NCI-H446 (cell line): ENCODE data around the gene DEK.
"Not testable (repeated sequence)": the region's sequence is repeated elsewhere in the genome, so short reads cannot be mapped to it uniquely, and the experiment has no call there.

ENCODE experiments used
- DNase-seq, 2 experiments: peaks; one replicate each; lab custom pipeline; 2025; lab: John Stamatoyannopoulos, UW

DEK gene

GRCh38 chr6:18203786-18204185 lies 60.5 kb downstream of the DEK start:
- DNase-seq = no peak

- DNase-seq = no peak
These were observed 72.3 kb downstream of the DEK start for GRCh38 chr6:18192026-18192425.

DNA sequence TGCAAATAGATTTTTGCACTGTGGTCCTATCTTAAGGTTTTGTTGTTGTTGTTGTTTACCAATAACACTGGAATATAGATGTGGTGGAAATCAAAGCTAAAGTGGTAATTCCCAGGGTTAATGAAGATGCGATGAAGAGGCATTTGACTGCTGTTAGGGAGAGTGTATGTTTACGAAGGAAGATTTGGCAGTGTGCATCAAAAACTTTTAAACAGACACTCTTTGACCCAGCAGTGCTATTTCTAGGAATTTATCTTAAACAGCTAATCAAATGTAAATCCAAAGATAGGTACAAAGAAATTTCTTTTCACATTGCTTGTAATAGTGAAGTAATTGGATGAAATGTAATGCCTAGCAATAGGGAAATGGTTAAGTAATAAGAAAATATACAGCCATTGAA lies 75.1 kb downstream of the DEK start:
- no peak for DNase-seq

- no peak for DNase-seq
These were observed 76.6 kb downstream of the DEK start for GRCh38 chr6:18187701-18188100.

DNA sequence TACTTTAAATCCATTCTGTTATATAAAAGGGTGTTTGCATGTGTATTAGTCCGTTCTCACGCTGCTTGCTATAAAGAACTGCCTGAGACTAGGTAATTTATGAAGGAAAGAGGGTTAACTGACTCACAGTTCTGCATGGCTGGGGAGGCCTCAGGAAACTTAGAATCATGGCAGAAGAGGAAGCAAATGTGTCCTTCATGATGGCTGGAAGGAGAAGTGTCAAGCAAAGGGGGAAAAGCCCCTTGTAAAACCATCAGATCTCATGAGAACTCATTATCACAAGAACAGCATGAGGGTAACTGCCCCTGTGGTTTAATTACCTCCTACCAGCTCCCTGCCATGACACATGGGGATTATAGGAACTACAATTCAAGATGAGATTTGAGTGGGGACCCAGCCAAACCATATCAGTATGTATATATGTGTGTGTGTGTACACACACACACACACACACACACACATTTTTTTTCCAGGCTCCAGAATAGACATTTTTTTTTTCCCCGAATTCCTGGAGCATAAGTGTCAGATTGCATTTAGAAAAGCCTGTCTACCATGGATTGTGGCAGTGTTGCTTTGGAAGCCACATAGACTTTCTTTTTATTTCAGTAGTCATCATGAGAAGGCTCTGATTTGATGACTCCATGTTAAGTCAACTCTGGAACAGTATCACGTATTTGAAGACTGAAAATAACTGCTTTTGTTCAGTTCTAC lies 77.6 kb downstream of the DEK start:
- no peak for DNase-seq

- DNase-seq = no peak
These were observed 78.3 kb downstream of the DEK start for GRCh38 chr6:18186033-18186432.

DNA sequence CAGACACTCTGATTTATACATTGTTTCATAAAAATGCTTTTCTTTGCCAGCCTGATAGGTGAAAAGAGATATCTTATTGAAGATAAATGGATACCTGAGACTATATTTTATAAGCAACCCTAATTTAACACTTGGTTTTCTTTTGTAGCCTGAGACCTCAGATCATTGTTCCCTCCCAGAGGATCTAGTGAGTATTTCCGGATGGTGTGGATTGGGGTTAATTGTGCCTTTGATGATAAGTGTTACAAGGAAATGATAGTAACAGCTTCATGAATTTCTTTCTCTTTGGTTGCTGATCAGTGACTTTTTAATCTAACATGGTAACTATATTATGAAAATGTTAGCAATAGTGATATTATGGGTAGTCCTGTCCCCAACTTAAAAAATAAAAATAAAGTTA lies 78.7 kb downstream of the DEK start:
- DNase-seq = no peak

DNA sequence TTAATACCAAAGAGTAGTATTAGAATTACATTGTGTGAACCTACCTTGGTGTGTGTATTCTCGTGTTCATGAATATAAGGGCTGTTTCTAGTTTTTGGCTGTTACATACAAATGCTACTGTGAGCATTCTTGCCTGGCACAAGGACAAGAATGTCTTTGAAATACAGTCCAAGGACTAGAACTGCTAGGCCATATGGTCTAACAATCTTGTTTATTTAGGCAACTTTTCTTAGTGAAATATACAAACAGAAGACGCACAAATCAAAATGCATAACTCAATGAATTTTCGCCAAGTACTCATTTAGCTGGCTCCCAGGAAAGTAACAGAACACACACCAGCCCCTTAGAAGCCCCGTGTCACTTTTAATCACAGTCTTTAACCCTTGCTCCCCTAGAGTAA lies 80.6 kb downstream of the DEK start:
- peak; percentile 23 to 69 for DNase-seq

DNA sequence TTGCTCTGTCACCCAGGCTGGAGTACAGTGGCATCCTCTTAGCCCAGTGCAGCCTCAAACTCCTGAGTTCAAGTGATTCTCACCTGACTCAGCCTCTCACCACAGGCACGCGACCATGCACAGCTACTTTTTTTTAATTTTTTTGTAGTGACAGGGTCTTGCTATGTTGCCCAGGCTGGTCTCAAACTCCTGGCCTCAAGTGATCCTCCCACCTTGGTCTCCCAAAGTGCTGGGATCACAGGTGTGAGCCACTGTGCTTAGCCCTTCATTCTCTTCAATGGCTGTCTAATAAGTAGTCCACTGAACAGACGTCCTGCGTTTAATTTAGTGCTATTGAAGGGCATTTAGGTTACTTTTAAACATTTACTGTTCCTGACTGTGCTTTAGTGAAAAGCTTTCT lies 81.8 kb downstream of the DEK start:
- no peak for DNase-seq

DNA sequence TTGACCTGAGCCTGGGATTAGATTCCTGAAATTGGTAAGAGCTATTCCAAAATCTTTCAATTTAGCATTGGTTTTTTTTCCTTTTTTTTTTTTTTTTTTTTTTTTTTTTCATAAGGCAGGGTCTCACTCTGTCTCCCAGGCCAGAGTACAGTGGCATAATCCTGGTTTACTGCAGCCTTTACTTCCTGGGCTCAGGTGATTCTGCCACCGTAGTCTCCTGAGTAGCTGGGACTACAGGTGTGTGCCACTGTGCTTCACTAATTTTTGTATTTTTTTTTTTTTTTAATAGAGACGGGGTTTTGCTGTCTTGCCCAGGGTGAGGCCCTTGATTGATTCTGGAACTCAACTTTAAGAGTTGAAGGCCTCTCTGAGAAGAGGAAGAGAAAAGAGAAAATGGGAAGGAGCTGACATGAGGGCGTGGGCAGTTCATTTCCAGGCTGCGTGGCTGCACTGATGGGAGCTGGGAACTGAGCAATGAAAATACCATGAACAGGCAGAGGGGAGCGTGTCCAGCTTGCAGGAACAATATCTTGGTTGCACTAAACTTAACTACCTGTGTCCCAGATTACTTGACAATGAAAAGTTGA lies 84.5 kb downstream of the DEK start:
- DNase-seq = no peak

- DNase-seq = no peak
These were observed 85.2 kb downstream of the DEK start for GRCh38 chr6:18178960-18179615.

DNA sequence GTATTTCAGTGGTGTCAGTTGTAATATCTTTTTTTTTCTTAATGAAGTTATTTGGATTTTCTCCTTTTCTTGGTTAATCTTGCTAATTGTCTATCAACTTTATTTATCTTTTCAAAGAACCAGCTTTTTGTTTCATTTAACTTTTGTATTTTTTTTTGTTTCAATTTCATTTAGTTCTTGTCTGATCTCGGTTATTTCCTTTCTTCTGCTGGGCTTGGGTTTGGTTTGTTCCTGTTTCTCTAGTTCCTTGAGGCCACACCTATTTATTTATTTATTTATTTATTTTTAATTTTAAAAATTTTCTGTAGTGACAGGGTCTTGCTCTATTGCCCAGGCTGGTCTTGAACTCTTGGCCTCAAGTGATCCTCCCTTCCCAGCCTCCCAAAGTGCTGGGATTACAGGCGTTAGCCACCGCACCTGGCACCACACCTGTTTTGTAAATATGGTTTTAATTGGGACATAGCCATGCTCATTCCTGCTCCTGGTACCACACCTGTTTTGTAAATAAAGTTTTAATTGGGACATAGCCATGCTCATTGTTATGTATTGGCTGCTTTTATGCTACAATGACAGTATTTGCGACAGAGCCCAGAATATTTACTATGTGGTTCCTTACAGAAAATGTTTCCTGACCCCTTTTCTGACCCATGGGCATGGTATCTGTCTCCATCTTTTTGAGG lies 86.9 kb downstream of the DEK start:
- DNase-seq = no peak

DNA sequence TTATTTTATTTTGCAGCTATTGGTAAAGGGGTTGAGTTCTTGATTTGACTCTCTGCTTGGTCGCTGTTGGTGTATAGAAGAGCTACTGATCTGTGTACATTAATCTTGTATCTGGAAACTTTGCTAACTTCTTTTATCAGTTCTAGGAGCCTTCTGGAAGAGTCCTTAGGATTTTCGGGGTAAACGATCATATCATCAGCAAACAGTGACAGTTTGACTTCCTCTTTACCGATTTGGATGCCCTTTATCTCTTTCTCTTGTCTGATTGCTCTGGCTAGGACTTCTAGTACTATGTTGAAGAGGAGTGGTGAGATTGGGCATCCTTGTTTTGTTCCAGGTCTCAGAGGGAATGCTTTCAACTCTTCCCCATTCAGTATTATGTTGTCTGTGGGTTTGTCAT lies 88.1 kb downstream of the DEK start:
- not testable (repeated sequence) for DNase-seq
